Measurements from ENCODE around the gene OGA. TPM values are rescaled to one million over a fixed set of nuclear protein-coding genes. Genes with fewer than 3 reads are reported as not detected.
A peak's percentile ranks its signal among the peaks of the same experiment; 100 is the strongest.

Gene OGA
- 187 TPM for total RNA-seq

DNA sequence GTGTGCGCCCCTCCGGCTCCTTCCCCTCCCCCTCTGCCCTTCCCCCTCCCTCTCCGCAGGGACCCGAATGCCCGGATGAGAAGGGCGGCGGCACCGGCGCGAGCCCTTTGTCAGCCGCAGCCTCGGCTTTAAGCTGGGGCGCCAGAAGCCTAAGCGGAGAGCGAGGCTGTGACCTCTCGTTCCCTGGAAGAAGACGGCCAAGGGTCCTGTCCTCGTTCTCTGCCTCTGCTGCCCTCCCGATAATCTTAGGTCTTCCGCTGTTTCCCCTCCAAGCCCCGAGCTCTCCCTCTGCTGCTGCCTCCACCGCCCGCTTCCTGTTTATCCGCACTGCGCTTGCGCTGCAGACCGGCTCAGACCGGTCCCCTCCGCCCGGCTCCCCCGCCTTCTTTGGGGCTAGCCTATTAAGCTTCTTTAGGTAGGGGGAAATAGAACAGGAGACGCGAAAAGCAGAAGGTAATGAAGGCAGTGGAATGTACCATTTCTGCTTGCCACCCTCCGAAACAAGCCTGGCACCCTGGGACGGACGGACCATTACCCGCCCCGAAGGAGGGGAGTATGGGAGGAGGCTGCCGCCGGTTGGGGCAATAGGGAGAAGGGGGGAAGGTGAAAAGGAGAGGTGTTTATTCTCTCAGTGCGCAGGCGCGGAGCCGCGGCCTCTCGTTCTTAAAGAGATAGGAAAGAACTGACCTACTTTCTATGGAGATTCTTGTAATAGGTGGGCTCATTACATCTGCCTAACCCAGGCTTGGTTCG is at the start of gene OGA:
TSS of gene OGA (minus strand) at position 326 of the 753 bp plus-strand sequence. CDS start 422 bp downstream, outside the sequence.
- intact Hi-C loops (cut with DNase I): no loop called here
- ATAC-seq (peak; percentile 98), DNase-seq (ENCODE audit: low spot score) (peak; percentile 98)

DNA sequence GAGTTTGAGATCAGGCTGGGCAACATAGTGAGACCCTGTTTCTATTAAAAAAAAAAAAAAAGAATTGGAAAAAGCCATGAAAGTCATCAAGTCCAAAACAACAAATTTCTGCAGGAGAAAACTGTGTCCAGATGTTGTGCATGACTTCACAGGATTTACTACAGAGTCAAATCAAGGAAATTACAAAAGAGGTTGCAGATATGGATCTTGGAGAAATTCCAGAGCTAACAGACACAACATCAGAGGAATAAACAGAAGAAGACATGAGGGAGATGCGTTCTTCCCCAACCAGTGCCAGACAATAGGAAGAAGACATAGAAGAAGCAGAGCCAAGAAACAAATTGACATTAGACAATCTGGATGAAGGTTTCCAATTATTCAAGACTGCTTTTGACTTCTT is 49.7 kb upstream of the OGA start:
- DNase-seq (ENCODE audit: low spot score) (no peak), ATAC-seq (no peak)
- intact Hi-C loops (cut with DNase I): no loop called here

- no peak for ATAC-seq
- intact Hi-C loops (cut with DNase I): no loop called here
- DNase-seq (ENCODE audit: low spot score): no peak
Observed at GRCh38 chr10:101859530-101859929, 41.3 kb upstream of the OGA start.

DNA sequence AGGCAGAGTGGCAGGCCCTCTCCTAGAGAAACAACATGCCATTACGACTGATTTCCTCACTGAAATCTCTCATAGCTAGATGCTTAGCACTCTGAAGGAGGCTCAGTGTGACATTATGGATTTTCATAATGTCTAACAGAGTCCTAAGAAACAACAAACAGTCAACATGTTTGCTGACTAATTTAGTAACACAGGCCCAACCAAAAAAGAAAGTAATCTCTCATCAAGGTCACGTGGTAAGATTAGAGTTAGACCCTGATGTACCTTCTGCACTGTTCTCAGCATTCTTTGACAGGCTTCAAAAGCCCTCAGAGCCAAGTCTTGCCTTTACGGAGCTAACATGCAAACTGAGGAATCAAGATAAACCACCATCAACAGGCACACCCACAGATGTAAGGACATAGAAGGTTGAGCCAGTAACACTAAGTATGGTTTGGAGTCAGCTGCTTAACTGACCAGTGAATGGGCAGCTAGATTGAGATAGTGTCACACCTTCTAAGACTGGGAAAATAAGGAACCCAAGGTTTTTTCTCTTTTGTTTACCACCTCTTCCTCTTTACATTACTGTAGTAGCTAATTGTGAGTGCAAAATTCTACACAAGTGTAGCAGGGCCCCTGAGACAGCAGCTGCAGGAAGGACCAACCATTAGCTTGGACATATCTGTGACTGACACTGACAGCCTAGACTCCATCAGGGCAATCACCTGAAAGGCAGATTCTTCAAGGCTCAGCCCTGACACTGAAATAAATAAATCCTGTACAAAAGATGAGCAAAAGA is 40.7 kb upstream of the OGA start:
- intact Hi-C loops (cut with DNase I): no loop called here
- ATAC-seq: no peak

DNA sequence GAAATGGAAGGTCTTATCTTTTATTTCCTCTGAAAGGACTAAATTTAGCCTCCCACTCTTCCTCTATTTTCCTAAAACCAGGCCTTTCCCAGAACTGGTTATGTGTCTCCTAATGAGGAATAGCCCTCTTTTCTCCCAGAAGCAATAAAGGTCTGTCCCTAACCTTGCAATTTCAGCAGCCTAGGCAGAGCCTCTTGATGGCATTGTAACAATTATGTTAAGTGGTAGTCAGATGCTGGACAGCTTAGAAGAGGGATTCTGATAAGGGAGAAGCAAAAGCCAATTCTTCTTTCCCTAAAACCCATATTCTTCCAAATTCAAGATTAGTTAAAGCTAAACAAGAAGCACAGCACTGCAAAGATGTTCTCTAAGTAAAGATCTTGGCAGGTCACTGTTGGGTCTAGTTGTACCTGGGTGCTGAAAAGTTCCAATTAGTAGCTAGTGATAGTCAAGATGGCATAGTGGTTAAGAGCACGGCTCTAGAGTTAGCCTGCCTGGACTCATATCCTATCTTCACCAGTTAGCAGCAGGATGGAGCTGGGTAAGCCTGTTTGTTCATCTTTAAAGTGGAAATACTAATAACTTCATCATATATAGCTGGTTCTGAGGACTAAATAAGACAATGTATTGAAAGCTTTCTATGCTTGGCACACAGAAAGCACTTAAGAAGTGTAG is 39.7 kb upstream of the OGA start:
- ATAC-seq (no peak), DNase-seq (ENCODE audit: low spot score) (no peak)
- intact Hi-C loops (cut with DNase I): no loop called here

More for the DNA sequence above, 40.7 kb upstream of the OGA start:
- DNase-seq (ENCODE audit: low spot score): no peak

GRCh38 chr10:101856626-101857025 is 38.4 kb upstream of the OGA start:
- DNase-seq (ENCODE audit: low spot score) (no peak), ATAC-seq (no peak)
- intact Hi-C loops (cut with DNase I): no loop called here

- no peak for DNase-seq (ENCODE audit: low spot score)
- intact Hi-C loops (cut with DNase I): no loop called here
- peak; percentile 38 for ATAC-seq
Observed at GRCh38 chr10:101851411-101852116, 33.3 kb upstream of the OGA start.

DNA sequence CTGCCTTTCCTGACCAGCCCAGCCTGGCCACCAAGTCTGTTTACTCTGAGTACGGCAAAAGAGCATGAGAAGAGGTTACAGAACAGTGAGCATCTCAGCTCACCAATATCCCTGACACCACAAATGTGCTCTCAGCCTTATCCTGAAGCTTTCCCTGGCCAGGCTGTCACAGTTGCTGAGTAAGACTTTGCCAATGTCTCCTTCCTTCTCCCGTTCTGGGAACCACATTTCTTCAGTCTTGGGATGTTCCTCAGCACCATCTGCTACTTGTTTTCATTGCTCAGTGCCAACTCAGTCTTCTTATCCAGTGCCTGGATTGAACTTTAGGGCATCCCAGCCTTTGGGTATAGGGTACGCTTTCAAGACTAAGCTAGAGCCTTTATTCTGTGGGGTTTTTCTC is 32.5 kb upstream of the OGA start:
- intact Hi-C loops (cut with DNase I): no loop called here
- no peak for DNase-seq (ENCODE audit: low spot score)

DNA sequence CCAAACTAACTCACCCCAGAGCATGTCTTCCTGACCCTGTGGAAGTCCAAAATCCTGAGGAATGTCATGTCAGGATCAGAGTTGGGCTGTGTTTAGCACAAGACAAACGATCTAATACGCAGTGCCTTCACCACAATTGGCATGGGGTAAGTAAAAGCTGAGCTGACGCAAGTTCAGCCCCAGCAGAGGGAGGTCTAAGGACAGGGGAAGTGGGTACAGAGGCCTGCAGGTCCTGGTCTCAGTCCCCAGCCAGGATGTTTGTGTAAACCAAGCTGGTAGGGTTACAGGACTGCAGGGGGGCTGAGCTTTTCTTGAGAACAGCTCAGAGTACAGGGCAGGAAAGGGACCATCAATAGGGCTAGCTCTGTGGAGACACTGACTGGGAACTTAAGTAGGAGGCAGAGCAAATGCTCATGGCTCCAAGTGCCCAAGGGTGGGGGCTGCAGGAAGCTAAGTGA is 30.7 kb upstream of the OGA start:
- intact Hi-C loops (cut with DNase I): loop anchor here (10.0 kb wide), 1 partner anchor 166 kb away; no protein-coding TSS in a partner anchor
- DNase-seq (ENCODE audit: low spot score): no peak
- ATAC-seq: peak; percentile 63

More for the DNA sequence above, 32.5 kb upstream of the OGA start:
- no peak for ATAC-seq

GRCh38 chr10:101848408-101848807 is 30.2 kb upstream of the OGA start:
- DNase-seq (ENCODE audit: low spot score) (peak; percentile 31), ATAC-seq (peak; percentile 21)
- intact Hi-C loops (cut with DNase I): loop anchor here (10.0 kb wide), 1 partner anchor 166 kb away; no protein-coding TSS in a partner anchor

GRCh38 chr10:101845893-101846292 is 27.6 kb upstream of the OGA start:
- ATAC-seq (no peak), DNase-seq (ENCODE audit: low spot score) (no peak)
- intact Hi-C loops (cut with DNase I): loop anchor here (10.0 kb wide), 1 partner anchor 169 kb away; no protein-coding TSS in a partner anchor

GRCh38 chr10:101843032-101844021 is 25.1 kb upstream of the OGA start, which contains the start of gene KCNIP2:
TSS of gene KCNIP2 (minus strand) at chr10:101843800. CDS start at chr10:101843568, 232 bp downstream.
- no peak for DNase-seq (ENCODE audit: low spot score)
- no peak for ATAC-seq
- intact Hi-C loops (cut with DNase I): loop anchor here (10.0 kb wide), 1 partner anchor 171 kb away; no protein-coding TSS in a partner anchor

DNA sequence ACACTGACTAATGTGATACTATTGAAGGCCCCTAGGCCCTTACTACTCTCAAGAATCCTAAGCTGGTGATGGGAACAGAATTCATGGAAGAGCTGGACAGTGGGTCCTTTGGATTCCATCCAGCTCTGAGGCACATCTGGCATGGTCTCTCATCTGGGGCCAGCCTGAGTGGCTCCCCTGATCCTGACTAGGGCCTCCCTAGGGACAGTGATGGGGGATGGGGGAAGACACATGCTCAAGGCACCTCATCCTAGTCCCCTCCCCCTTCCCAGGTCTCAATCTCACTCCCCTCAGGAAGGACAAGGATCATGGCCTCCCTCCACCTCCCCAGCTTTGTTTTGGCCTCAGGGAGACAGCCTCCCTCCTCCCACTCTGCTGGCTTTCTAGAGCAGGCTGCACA is 23.6 kb upstream of the OGA start:
- DNase-seq (ENCODE audit: low spot score): no peak
- no peak for ATAC-seq
- intact Hi-C loops (cut with DNase I): loop anchor here (10.0 kb wide), 1 partner anchor 173 kb away; no protein-coding TSS in a partner anchor

GRCh38 chr10:101840741-101841453 is 22.7 kb upstream of the OGA start:
- ATAC-seq (peak; percentile 90), DNase-seq (ENCODE audit: low spot score) (peak; percentile 86)
- intact Hi-C loops (cut with DNase I): loop anchor here (10.0 kb wide), 1 partner anchor 174 kb away; no protein-coding TSS in a partner anchor

DNA sequence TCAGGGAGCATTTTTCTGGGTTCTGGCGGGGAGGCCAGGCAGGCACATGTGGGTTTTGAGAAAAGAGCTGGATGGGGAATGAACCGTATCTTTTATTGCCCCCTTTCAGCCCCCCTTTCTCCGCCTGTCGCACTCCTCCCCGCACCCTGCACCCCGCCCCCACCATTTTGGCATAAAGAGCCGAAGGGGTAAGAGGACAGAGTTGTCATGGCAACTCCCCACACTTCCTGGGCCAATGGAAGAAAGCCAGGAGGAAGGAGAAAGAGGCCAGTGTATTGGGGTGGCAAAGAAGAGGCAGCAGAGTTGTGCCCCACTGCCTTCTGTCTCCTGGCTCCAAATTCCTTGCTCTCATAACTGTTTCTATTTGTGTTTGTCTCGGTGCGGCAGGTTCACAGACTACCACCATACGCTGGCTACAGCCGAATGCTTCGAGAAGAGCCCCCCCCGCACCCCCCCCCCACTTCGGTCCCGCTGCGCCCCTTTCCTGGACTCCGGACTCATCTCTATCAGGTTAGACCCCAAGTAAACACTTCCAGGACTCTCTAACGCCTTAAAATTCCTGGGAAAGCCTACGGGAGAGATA is 21.9 kb upstream of the OGA start:
- peak; percentile 22 for ATAC-seq
- intact Hi-C loops (cut with DNase I): loop anchor here (10.0 kb wide), 1 partner anchor 175 kb away; no protein-coding TSS in a partner anchor
- DNase-seq (ENCODE audit: low spot score): peak; percentile 68

- DNase-seq (ENCODE audit: low spot score) (peak; percentile 73), ATAC-seq (peak; percentile 33)
- intact Hi-C loops (cut with DNase I): loop anchor here (10.0 kb wide), 1 partner anchor 175 kb away; no protein-coding TSS in a partner anchor
Observed at GRCh38 chr10:101839416-101840063, 21.3 kb upstream of the OGA start.

Data from sciatic nerve (tissue), 2 donors.